HG03025 (cell line): ENCODE results near the gene CYP4V2.
A peak's percentile ranks its signal among the peaks of the same experiment; 100 is the strongest.

ENCODE experiments used
- ATAC-seq: cut with Tn5 transposase; IDR thresholded peaks from one replicate; pipeline ENCODE4 v1.9.1; 2021; ENCODE audit warnings: mild to moderate bottlenecking, moderate library complexity; ENCODE audit not compliant: unreplicated experiment, low FRiP score

The CYP4V2 gene

GRCh38 chr4:186172546-186172945 lies 18.8 kb upstream of the CYP4V2 start:
- ATAC-seq: no peak

GRCh38 chr4:186188107-186188506 lies 3.3 kb upstream of the CYP4V2 start:
- ATAC-seq: no peak

GRCh38 chr4:186189656-186190055 lies 1.7 kb upstream of the CYP4V2 start:
- no peak for ATAC-seq

GRCh38 chr4:186190581-186191199 lies 677 bp upstream of the CYP4V2 start:
- ATAC-seq: peak; percentile 26

- no peak for ATAC-seq
Measured at GRCh38 chr4:186192066-186192612, 772 bp downstream of the CYP4V2 start.

GRCh38 chr4:186193851-186194250 lies 2.5 kb downstream of the CYP4V2 start:
- ATAC-seq: no peak

GRCh38 chr4:186196063-186196462 lies 4.7 kb downstream of the CYP4V2 start:
- no peak for ATAC-seq

GRCh38 chr4:186200516-186200915 lies 9.1 kb downstream of the CYP4V2 start:
- ATAC-seq: no peak

- no peak for ATAC-seq
Measured at GRCh38 chr4:186201010-186201409, 9.6 kb downstream of the CYP4V2 start.

- ATAC-seq: no peak
Measured at GRCh38 chr4:186201535-186202230, 10.3 kb downstream of the CYP4V2 start.

- no peak for ATAC-seq
Measured at GRCh38 chr4:186202490-186203140, 11.2 kb downstream of the CYP4V2 start.

- ATAC-seq: no peak
Measured at GRCh38 chr4:186203406-186203805, 12.0 kb downstream of the CYP4V2 start.

GRCh38 chr4:186204103-186204559 lies 12.8 kb downstream of the CYP4V2 start:
- ATAC-seq: no peak

GRCh38 chr4:186204686-186205085 lies 13.3 kb downstream of the CYP4V2 start:
- ATAC-seq: no peak

GRCh38 chr4:186205156-186205555 lies 13.8 kb downstream of the CYP4V2 start:
- ATAC-seq: no peak

- no peak for ATAC-seq
Measured at GRCh38 chr4:186216465-186217024, 25.2 kb downstream of the CYP4V2 start.

GRCh38 chr4:186217733-186218293 lies 26.4 kb downstream of the CYP4V2 start:
- ATAC-seq: no peak

GRCh38 chr4:186221624-186222023 lies 30.3 kb downstream of the CYP4V2 start:
- ATAC-seq: no peak

GRCh38 chr4:186225848-186226247 lies 34.5 kb downstream of the CYP4V2 start:
- no peak for ATAC-seq

- no peak for ATAC-seq
Measured at GRCh38 chr4:186226521-186227189, 35.3 kb downstream of the CYP4V2 start.
